Measurements from ENCODE around the gene NR1H4.
A peak's percentile ranks its signal among the peaks of the same experiment; 100 is the strongest.
"Not testable (repeated sequence)": the region's sequence is repeated elsewhere in the genome, so short reads cannot be mapped to it uniquely, and the experiment has no call there.

Gene NR1H4

DNA sequence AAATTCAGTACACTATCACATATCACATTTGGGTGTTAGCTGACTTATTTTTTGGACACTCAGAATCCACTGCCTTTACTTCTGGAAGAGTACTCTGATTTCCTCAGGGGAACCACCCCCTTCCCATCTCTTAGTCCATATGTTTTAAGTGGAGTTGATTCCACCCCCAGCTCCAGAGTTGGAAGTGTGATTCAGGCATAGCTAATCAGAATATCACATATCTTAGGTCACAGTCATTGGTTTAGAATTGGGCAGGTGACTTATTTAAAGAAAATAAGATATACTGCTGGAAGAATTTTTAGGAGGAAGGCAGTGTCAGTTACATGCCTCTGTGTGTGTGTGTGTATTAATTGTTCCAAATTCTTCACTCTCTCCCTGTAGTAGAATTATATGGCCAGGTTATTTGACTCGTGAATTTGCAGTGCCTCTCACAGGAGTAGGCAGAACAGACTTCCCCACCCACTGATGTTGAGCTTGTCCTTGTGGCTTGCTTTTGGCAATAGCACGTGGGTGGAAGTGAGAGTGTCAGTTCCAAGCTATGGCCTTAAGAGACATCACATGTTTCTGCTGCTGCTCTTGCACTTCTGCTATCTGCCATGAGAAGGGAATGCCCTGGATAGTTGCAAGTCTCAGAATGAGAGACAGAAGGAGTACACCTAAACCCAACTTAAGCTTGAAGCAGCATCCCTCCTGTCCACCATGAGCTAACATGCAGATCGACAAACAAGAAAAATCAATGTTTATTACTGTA lies 93.4 kb downstream of the NR1H4 start:
- no peak for DNase-seq (ENCODE audit: low read depth in 2 of 2)

DNA sequence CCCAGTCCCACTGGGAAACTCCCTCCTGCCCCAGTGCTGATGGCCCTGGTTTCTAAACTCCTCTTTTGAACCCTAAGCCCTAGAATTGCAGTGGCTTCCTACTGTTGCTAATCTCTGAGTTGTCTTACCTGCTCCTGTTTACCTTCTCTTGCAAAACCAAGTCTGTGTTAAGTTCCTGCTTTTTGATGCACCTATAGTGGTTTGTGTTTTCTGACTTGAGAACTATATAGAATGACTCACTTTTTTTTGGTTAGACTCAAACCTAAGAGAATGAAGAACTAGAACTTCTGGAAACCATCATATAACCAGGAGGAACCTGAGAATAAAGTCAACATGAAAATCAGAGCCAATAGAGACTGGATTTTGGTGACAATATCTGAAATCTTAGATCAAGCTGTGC lies 94.3 kb downstream of the NR1H4 start:
- no peak for DNase-seq (ENCODE audit: low read depth in 2 of 2)

DNA sequence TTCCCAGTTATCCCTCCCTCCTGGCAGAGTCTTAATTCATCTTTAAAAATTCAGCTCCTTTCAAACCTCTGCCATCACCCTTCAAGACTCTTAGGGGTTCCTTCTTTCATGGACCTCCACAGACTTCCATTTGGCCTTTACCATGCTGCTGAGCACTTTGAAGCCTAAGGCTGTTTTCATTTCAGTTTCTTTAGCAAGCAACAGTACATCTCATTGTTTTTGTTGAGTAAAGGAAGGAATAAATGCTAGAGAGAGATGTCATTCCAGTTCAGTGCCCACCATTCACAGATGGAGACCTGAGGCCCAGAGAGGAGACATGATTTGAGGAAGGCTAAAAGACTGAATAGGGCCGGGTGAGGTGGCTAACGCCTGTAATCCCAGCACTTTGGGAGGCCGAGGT lies 98.5 kb downstream of the NR1H4 start:
- DNase-seq (ENCODE audit: low read depth in 2 of 2): no peak

DNA sequence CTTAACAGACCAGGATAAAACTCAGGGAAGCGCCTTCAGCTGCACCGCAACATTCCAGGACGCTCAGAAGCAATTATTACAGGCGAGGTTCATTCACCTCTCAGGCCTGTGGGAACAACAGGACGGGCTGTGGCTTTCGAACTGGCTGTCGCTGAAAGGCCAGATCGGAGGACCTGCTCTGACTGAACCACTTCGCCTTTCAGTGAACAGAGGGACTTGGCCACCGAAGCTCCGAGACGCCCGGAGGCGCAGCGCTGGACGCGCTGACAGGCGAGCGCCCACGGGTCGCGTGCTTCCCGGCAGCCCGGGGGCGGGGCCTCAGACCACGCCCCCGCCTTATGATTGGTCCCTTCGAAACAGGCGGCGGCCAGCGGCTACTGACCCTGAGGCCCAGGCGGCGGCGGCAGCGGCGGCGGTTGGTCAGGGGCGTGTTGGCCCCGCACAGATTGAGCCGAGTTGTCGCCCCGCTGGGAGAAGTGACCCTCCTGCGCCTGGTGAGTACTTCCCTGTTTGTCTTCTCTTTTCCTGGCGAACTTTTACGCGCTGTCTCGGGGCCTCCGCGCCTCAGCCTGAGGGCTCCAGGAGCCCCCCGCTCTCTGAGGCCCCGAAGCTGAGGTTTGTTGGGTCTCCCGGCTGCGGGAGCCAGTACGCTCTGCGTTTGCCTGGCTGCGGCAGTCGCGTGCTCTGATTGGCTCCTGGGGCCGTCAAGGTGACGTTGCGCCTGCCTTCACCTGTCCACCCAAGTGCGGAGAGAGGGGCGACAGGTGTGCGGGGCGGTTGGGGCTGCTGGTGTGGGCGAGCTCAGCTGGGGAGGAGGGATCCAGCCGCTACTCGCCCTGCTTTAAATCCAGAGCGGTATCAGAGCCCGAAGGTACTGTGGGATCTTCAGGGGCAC lies 99.9 kb downstream of the NR1H4 start, which contains the start of gene GAS2L3:
Gene GAS2L3 (plus strand): TSS at position 393 of the 895 bp plus-strand sequence. CDS start 21,221 bp downstream, outside the sequence.
- peak; percentile 14 to 50 for DNase-seq (ENCODE audit: low read depth in 2 of 2)

DNA sequence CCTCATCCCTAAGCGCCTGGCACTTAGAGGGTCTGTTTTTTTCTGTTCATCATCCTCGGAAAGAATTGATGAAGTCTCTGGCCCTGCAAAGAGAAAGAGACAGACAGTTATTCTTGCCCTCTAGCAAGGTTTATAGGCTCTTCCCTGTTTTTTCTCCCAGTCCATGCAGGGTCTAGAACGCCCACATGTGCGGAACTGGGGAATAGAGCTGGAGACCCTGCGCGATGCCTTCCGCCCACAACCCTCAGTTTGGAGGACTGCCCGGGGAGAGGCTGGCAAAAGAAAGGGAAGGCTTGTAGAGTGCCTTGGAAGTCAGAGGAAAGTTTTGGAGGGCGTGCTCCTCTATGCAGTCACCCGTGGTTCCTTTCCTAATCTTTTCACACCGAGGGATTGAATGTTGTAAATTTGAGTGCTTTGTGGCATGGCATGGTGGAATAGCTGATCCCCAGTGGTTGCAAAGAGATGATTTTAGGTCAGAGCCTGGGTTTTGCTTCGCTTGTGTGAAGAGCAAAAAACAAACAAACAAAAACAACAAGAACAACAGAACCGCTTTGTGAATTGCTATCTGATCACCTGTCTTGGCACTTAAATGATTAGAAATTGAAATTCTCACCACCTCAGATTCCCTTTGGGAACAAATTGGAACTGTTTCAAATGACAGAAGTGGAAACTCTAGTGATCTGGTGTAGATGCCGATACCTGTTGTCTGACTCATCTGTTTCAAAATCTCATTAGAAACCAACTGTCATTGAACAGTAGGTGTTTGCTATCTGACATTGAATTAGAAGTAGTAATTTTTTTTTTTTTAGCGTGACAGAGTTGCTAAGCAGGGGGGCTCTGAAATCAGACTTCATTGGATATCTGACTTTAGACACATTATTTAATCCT lies 100.8 kb downstream of the NR1H4 start:
- no peak for DNase-seq (ENCODE audit: low read depth in 2 of 2)

DNA sequence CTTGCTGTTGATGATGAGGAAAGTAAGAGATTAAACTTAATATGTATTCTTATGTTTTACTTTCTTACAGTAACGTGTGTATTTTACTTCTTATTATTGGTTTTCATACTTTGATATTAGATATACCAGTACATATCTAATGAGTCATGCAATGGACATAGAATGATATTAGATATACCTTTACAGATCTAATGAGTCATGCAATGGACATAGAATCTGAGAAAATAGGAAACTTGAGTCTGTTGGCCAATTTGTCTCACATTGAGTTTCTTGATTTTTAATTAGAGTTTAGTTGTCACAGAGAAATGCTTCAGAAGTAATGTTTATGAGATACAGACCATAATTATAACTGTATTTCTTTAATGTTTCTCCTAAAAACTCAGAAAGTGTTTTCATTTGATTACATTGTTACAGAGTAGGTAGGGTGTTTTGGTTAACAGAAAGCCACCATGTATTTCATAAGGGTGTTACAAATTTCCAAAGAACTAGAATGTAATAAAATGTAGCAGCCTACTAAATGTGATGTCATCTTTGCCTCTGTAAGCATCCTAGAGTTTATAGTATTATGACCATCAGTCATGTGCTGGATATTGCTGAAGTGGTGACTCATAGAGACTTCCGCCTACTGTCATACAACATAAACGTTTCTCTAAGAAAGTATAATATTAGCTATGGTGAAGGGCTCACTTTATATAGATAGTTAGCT lies 102.8 kb downstream of the NR1H4 start:
- DNase-seq (ENCODE audit: low read depth in 2 of 2): no peak

DNA sequence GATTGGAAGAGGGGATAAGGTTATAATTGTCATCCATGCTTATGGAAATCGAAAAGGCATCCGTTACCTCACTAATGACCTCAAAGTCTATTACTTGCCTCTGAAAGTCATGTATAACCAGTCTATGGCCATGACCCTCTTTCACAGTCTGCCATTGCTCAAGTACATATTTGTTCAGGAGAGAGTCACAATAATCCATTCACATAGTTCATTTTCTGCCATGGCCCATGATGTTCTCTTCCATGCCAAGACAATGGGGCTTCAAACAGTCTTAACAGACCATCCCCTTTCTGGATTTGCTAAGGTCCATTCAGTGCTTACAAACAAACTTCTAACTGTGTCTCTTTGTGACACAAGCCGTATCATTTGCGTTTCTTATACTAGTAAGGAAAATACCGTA lies 105.3 kb downstream of the NR1H4 start:
- DNase-seq (ENCODE audit: low read depth in 2 of 2): no peak

DNA sequence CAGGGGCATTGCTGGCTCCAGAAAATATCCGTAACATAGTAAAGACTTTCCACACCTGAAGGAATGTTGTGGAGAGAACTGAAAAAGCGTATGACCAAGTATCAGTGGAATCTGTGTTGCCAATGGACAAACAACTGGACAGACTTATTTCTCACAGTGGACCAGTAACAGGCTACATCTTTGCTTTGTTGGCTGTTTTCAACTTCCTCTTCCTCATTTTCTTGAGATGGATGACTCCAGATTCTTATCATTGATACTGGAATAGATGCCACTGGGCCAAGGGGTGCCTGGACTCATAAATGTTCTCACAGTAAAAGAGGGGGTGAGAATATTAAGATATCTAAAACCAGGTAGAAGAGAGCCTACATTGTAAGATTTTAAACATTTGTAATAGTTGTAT lies 106.2 kb downstream of the NR1H4 start:
- no peak for DNase-seq (ENCODE audit: low read depth in 2 of 2)

DNA sequence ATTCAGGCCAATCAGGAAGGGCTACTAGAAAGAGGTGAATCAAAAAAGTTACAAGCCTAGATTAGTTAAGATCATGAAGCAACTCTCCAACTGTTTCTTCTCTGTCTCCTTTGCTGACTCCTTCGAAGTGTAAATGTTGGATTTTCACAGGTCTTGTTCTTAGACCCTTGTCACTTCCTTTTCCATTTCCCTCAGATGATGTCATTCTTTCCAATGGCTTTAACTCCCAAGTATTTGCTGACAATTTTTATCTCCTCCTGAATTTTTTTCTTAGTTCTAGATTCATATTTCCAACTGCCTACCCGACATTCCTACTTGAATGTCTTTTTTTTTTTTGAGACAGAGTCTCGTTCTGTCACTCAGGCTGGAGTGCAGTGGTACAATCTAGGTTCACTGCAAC lies 110.6 kb downstream of the NR1H4 start:
- DNase-seq (ENCODE audit: low read depth in 2 of 2): no peak

DNA sequence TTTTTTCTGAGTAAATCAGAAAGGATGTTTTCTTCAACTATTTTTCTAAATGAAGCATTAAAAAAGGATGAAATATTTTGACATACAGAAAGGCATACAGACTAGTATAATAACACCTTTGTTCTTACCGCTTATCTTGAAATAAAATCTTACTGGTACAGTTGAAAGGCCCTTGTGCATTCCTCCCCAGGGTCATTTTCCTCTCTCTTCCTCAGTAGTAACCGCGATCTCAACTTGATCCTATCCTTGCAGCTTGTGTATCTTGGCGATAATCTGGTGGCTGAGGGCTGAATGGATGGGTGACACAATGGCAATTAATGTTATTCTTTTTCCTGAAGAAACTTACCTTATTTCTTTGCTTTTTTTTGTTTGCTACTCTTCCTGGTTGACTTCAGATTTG lies 118.3 kb downstream of the NR1H4 start:
- DNase-seq (ENCODE audit: low read depth in 2 of 2): no peak

DNA sequence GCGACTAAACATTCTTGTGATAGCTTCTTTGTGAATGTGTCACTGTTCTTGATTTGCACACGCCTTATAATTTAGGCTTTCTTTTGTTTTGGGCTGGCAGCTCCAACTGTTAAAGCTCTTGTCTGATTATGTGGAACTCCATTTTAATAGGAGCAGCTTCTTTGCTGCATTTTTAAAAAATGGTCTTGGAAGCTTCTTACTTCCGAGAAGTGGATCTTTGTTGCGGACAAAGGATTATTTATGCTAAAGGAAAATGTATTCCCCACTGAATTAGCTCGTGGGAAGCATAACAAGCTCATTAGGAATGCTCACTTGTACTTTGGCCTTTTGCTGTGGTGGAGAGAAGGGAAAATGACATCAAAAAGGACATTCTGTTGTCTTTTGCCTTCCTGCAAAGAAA lies 119.8 kb downstream of the NR1H4 start:
- no peak for DNase-seq (ENCODE audit: low read depth in 2 of 2)

DNA sequence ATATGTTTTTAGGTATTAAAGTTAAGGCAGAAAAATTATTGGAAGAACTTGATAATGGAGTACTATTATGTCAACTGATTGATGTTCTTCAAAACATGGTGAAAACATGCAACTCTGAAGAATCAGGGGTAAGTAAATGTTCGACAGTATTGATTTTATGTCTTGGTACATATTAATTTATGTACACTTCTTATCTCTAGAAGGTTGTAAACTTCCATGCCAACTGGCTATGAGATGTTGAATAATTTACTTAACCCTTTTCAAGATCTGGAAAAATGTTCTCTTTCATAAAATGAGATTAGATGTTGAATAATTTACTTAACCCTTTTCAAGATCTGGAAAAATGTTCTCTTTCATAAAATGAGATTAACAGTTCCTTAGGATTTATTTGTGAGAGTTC lies 128.0 kb downstream of the NR1H4 start:
- DNase-seq (ENCODE audit: low read depth in 2 of 2): no peak

DNA sequence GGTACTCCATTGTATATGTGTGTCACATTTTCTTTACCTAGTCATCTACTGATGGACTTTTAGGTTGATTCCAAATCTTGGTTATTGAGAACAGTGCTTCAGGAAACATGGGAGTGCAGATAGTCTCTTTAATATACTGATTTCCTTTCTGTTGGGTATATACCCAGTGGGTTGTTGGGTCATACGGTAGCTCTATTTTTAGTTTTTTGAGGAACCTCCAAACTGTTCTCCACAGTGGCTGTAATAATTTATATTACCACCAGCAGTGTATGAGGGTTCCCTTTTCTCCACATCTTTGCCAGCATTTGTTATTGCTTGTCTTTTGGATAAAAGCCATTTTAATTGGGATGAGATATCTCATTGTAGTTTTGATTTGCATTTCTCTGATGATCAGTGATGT lies 129.3 kb downstream of the NR1H4 start:
- not testable (repeated sequence) for DNase-seq (ENCODE audit: low read depth in 2 of 2)

DNA sequence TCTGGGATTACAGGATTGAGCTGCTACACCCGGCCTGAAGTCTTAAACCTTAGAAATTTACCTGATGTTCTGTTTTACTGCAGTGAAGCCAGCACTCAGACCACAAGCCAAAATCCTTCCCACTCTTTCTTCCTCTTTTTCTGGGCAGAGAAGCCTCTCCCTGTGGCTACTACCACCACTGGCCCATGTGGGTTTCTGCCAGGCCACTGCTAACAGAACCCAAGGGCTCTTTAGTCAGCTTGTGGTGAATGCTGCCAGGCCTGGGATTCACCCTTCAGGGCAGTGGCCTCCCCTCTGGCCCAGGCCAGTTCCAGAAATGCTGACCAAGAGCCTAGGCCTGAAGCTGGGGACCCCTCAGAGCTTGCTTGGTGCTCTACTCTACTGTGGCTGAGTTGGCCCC lies 135.1 kb downstream of the NR1H4 start:
- DNase-seq (ENCODE audit: low read depth in 2 of 2): no peak

DNA sequence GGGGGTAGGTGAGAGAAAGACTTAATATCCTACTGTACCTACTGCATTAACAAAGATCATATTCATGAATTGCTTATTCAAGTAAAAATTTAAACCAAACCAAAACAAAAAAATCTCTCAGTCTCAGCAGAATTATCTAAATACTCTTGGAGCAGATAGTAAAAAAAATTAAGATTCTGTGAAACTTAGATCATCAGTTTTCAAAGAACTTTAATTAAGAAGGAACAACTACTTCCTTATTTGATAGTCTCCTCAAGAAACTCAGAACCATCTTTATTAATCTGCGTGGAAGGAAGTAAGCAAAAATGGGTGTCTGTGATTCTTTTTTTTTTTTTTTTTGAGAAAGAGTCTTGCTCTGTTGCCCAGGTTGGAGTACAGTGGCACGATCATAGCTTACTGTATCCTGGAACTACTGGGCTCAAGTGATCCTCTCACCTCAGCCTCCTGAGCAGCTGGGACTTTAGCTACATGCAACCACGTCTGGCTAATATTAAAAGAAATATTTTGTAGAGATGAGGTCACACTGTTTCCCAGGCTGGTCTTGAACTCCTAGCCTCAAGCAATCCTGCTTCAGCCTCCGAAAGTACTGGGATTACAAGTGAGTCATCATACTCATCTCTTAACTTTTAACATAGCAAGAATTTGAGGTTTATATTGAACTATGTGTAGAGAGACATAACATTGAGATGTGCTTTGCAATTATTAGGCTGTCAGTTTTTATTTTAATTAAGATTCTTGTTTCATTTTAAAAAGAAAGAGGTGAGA lies 137.2 kb downstream of the NR1H4 start:
- no peak for DNase-seq (ENCODE audit: low read depth in 2 of 2)

DNA sequence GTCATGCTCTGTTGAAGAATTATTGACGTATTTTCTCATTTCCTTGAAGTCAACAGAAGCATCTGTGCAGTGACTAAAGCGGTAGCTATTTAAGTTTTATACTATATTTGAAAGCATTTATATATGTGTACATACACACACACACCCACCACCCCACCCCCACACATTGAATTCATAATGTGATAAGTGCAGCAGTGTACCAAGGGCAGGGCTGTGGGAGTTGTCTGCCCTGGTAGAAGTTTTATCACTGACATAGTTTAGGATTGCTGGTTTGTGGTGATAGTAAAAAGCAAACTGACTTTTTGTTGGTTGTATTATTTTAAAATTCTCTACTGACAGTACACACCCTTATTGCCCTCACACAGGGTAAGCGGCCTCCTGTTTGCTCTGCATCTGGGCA lies 138.9 kb downstream of the NR1H4 start:
- DNase-seq (ENCODE audit: low read depth in 2 of 2): no peak

Data from stimulated activated CD4-positive, alpha-beta T cell treated with anti-CD3 and anti-CD28 coated beads, Interleukin-1b, Interleukin-23, amount 100 ng/mL, for 4 hours (primary cell).